Tibial nerve (tissue), 4 donors: ENCODE data around the gene TRIM34. TPM values are rescaled to one million over a fixed set of nuclear protein-coding genes. Genes with fewer than 3 reads are reported as not detected.
"Not testable (repeated sequence)": the region's sequence is repeated elsewhere in the genome, so short reads cannot be mapped to it uniquely, and the experiment has no call there.

ENCODE experiments used
- DNase-seq, 2 donors: peaks; one replicate each; pipeline ENCODE4 v3.0.0-alpha.2; 2019; ENCODE audit warnings: low spot score in 2 of 2
- H3K27ac ChIP-seq, 4 donors: fragments of 200-600 bp; sonication (generic) in 3 of 4; one replicate each; pipeline ENCODE4 v1.5.1; 2017 to 2019; ENCODE audit warnings: mild to moderate bottlenecking in 1 of 4
- H3K27me3 ChIP-seq, 2 donors: fragments of 200-600 bp; sonication (generic) in 1 of 2; one replicate each; pipeline versions ENCODE4 v1.5.1 to v1.6.0; 2017 to 2019
- H3K36me3 ChIP-seq, 3 donors: fragments of 200-600 bp; sonication (generic); one replicate each; pipeline ENCODE4 v1.5.1; 2018 to 2019
- H3K4me1 ChIP-seq, 4 donors: fragments of 200-600 bp; sonication (generic) in 3 of 4; one replicate each; pipeline ENCODE4 v1.5.1; 2017 to 2019
- H3K4me3 ChIP-seq, 4 donors: fragments of 200-600 bp; sonication (generic) in 3 of 4; one replicate each; pipeline ENCODE4 v1.5.1; 2017 to 2019; ENCODE audit warnings: mild to moderate bottlenecking in 1 of 4, moderate library complexity in 1 of 4
- H3K9me3 ChIP-seq, 4 donors: fragments of 200-600 bp; sonication (generic) in 3 of 4; one replicate each; pipeline ENCODE4 v1.5.1; 2017 to 2019
- EP300 ChIP-seq, 2 donors: sonication (generic); formaldehyde crosslinking; IDR thresholded peaks; one replicate each; pipeline ENCODE4 v1.6.1; 2017; ENCODE audit warnings: antibody characterized with exemption in 2 of 2, mild to moderate bottlenecking in 1 of 2
- POLR2A ChIP-seq, 2 donors: fragments of 450-650 bp; IDR thresholded peaks; one replicate each; pipeline ENCODE4 v1.6.1; 2017; ENCODE audit warnings: antibody characterized with exemption in 2 of 2, mild to moderate bottlenecking in 2 of 2, moderate library complexity in 2 of 2
- WGBS, 2 donors: methylation state at CpG; one replicate each; pipeline ENCODE4 v1.1.5; 2018; 5-methylcytosine and 5-hydroxymethylcytosine counted together
- total RNA-seq, 4 donors: library from RNA; depleted of rRNA; stranded (reverse); fragments of >200 nt; gene quantifications; one replicate each; pipeline ENCODE4 v1.1.0, GENCODE V29; 2016
- TF ChIP-seq, protein P1 (sequence below), 5 experiments: fragments of 200-600 bp in 3 of 5; fragments of 450-650 bp in 2 of 5; sonication (generic) in 3 of 5; IDR thresholded peaks; one replicate each; pipeline ENCODE4 v1.5.1; 2016 to 2019; ENCODE audit warnings: antibody characterized with exemption in 5 of 5, mild to moderate bottlenecking in 3 of 5, moderate library complexity in 2 of 5

Gene TRIM34
- total RNA-seq, 4 donors from 2014 or later: 2.2 to 6.1 (median 3.1) TPM

DNA sequence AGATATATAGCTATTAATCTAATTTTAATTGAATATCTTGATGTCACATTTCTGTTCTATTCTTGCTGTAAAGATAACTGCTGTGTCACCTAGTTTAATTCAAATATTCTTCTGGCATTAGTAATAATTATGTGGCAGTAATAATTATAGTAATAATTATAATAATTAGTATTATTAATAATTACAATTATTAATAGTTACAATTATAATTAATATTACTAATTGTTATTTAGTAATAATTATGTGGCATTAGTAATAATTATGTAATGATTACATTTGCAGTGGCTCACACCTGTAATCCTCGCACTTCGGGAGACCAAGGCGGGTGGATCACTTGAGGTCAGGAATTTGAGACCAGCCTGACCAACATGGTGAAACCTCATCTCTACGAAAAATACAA lies 61.6 kb downstream of the TRIM34 start:
- 95 to 99% methylated on average over 4 of the region's 4 CpGs for WGBS, 2 donors
- Histone ChIP-seq H3K36me3 (no peaks in the 10 kb centered on the region), H3K4me1 (peaks cover 0 to 41% (median 9%) of the 10 kb centered on the region in 4 donors), H3K4me3 (no peak overlapping the region), H3K9me3 (no peaks in the 10 kb centered on the region), H3K27ac (no peak overlapping the region), H3K27me3 (no peaks in the 10 kb centered on the region)
- no peak for DNase-seq
- TF ChIP-seq POLR2A (IDR thresholded peaks at IDR 0.05) (no peak), EP300 (IDR thresholded peaks at IDR 0.05) (no peak)
- TF ChIP-seq, protein P1, sequence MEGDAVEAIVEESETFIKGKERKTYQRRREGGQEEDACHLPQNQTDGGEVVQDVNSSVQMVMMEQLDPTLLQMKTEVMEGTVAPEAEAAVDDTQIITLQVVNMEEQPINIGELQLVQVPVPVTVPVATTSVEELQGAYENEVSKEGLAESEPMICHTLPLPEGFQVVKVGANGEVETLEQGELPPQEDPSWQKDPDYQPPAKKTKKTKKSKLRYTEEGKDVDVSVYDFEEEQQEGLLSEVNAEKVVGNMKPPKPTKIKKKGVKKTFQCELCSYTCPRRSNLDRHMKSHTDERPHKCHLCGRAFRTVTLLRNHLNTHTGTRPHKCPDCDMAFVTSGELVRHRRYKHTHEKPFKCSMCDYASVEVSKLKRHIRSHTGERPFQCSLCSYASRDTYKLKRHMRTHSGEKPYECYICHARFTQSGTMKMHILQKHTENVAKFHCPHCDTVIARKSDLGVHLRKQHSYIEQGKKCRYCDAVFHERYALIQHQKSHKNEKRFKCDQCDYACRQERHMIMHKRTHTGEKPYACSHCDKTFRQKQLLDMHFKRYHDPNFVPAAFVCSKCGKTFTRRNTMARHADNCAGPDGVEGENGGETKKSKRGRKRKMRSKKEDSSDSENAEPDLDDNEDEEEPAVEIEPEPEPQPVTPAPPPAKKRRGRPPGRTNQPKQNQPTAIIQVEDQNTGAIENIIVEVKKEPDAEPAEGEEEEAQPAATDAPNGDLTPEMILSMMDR (IDR thresholded peaks at IDR 0.05): no peak

DNA sequence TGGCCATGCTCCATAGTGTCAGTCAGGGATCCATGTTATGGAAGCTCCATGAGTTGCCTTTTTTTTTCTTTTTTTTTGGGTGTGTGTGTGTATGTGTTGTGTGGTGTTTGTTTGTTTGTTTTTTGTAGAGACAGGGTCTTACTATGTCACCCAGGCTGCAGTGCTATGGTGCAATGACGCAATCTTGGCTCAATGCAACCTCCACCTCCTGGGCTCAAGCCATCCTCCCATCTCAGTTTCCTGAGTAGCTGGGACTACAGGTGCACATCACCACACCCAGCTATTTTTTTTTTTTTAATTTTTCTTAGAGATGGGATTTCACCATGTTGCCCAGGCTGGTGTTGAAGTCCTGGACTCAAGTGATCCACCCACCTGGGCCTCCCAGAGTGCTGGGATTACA lies 63.7 kb downstream of the TRIM34 start:
- no peak overlapping the region for H3K4me3 ChIP-seq
- WGBS, 2 donors: 94 to 100% methylated on average over 1 of the region's 1 CpG
- TF ChIP-seq POLR2A (IDR thresholded peaks at IDR 0.05): no peak
- no peak for TF ChIP-seq EP300 (IDR thresholded peaks at IDR 0.05)
- TF ChIP-seq, protein P1 (IDR thresholded peaks at IDR 0.05): no peak
- H3K27ac ChIP-seq: peak overlapping the region in 3 of 4 donors; percentile 85 to 95 (median 88)
- peaks cover 0 to 46% (median 11%) of the 10 kb centered on the region in 4 donors for H3K4me1 ChIP-seq
- H3K9me3 ChIP-seq: no peaks in the 10 kb centered on the region
- no peaks in the 10 kb centered on the region for H3K27me3 ChIP-seq
- no peak for DNase-seq
- no peaks in the 10 kb centered on the region for H3K36me3 ChIP-seq

DNA sequence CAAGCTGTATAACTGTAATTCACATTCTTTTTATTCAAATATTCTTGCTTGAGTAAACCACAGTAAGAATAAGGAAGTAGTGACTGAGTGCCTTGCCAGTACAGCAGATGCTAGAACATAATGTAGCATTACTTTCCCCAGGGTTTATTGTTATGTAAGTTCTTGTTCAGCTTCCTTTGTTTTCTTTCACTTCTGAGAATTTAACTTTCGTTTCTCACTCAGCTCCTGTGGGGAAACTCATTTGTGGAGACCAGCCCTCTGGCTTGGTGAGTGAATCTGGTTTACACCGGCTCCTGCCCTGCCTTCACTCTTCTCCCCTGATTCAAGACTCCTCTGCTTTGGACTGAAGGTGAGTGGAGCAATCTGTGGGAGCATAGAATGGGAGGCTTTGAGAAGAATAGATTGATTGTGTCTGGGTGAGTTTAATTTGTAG lies 64.8 kb downstream of the TRIM34 start, which contains the start of gene TRIM22:
Gene TRIM22 (plus strand): TSS at position 240 of the 433 bp plus-strand sequence. CDS start 6,443 bp downstream, outside the sequence.
- Histone ChIP-seq H3K27ac (peak within 1 kb of the TSS; percentile 55 to 95 (median 86)), H3K36me3 (no peaks in the 10 kb centered on the region), H3K27me3 (no peaks in the 10 kb centered on the region), H3K4me3 (peak within 1 kb of the TSS; percentile 20 to 54 (median 47)), H3K9me3 (no peaks in the 10 kb centered on the region), H3K4me1 (peaks cover 0 to 43% (median 10%) of the 10 kb centered on the region in 4 donors)
- WGBS, 2 donors: 5 to 6% methylated on average over 2 of the region's 2 CpGs
- peak; percentile 39 to 82 for TF ChIP-seq EP300 (IDR thresholded peaks at IDR 0.05)
- peak in 1 of 2 donors; percentile 26 for TF ChIP-seq POLR2A (IDR thresholded peaks at IDR 0.05)
- TF ChIP-seq, protein P1 (IDR thresholded peaks at IDR 0.05): no peak
- peak in 1 of 2 donors; percentile 62 for DNase-seq

DNA sequence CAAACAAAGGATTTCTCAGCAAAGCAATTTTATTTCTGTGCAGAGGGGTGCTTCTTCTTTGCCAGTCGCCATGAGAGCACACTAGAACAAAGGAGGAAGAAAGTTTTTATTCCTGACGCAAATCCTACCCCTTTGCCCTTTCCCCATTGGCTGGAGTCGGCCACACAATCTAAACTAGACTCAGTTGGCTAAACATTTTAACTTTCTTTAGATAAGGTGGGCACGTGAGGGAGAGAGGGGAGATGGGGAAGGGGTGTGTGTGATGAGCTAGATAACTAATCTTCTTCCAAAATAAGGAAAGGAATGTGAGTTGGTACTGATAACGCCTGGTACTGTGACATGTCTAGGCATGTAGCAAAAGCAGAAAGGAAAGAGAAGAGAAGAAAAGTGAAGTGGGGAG lies 65.4 kb downstream of the TRIM34 start:
- 9 to 17% methylated on average over 5 of the region's 5 CpGs for WGBS, 2 donors
- TF ChIP-seq POLR2A (IDR thresholded peaks at IDR 0.05) (no peak), EP300 (IDR thresholded peaks at IDR 0.05) (no peak)
- TF ChIP-seq, protein P1 (IDR thresholded peaks at IDR 0.05): no peak
- Histone ChIP-seq H3K9me3 (no peaks in the 10 kb centered on the region), H3K27me3 (no peaks in the 10 kb centered on the region), H3K4me3 (peak overlapping the region; percentile 20 to 54 (median 47)), H3K36me3 (no peaks in the 10 kb centered on the region), H3K27ac (peak overlapping the region; percentile 55 to 95 (median 86)), H3K4me1 (peaks cover 0 to 41% (median 12%) of the 10 kb centered on the region in 4 donors)
- DNase-seq: peak in 1 of 2 donors; percentile 17

DNA sequence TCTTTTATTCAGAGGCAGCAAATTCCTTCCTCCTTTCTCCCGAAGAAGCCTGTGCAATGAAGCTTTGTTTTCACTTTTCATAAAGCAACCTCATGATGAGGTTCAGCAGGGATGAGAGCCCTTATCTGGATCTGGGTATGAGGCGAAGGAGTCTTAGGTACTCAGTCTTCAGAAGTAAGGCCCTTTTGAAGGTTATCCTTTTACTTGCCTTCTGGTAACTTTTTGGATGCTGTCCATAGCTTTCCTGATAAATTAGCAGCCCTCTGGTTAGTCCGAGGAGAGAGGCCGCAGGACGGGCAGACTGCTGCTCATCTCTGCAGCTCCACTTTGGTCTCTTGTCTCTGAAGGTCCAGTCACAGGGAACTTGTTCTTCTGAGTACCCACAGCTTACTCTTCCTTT lies 65.9 kb downstream of the TRIM34 start:
- Histone ChIP-seq H3K4me1 (peaks cover 0 to 38% (median 10%) of the 10 kb centered on the region in 4 donors), H3K4me3 (peak overlapping the region; percentile 20 to 54 (median 47)), H3K36me3 (no peaks in the 10 kb centered on the region), H3K27ac (peak overlapping the region; percentile 55 to 95 (median 86)), H3K9me3 (no peaks in the 10 kb centered on the region), H3K27me3 (no peaks in the 10 kb centered on the region)
- WGBS, 2 donors: 23 to 43% methylated on average over 5 of the region's 5 CpGs
- TF ChIP-seq POLR2A (IDR thresholded peaks at IDR 0.05) (peak in 1 of 2 donors; percentile 11), EP300 (IDR thresholded peaks at IDR 0.05) (peak in 1 of 2 donors; percentile 21)
- TF ChIP-seq, protein P1 (IDR thresholded peaks at IDR 0.05): no peak
- DNase-seq: peak in 1 of 2 donors; percentile 25

DNA sequence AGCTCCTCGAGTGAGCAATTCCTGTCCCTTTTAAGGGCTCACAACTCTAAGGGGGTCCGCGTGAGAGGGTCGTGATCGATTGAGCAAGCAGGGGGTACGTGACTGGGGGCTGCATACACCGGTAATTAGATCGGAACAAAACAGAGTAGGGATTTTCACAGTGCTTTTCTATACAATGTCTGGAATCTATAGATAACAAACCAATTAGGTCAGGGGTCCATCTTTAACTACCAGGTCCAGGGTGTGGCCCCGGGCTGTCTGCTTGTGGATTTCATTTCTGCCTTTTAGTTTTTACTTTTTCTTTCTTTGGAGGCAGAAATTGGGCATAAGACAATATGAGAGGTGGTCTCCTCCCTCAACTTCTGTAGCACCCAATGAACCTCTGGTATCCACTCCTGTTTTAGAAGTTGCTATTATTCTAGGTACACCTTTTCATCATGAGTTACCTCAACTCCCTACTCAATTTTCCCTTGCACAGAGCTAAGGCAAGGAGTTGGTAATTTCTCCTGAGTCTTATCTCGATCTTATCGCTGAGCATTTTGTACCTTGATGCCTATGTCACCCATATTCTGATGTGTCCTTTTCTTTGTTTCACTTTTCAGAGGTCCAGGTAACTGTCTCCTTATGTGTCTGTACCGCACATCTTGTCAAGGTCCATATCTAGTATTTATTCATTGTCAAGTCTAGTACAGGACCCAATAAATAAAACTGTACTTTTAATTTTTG lies 66.6 kb downstream of the TRIM34 start:
- H3K9me3 ChIP-seq, H3K36me3 ChIP-seq, DNase-seq, H3K27me3 ChIP-seq: not testable (repeated sequence)
- 71 to 75% methylated on average over 12 of the region's 12 CpGs for WGBS, 2 donors
- Histone ChIP-seq H3K4me1 (peaks cover 0 to 42% (median 10%) of the 10 kb centered on the region in 4 donors), H3K4me3 (peak overlapping the region; percentile 20 to 54 (median 47)), H3K27ac (peak overlapping the region; percentile 55 to 95 (median 86))
